ENCODE results near the gene TRIM42. TPM values are rescaled to one million over a fixed set of nuclear protein-coding genes. Genes with fewer than 3 reads are reported as not detected.

The TRIM42 gene
- total and polyA plus RNA-seq, 9 of the 15 experiments (the other 6 are each of a cell fraction or from before 2014, with no cell fraction given), result not detected

GRCh38 chr3:140664111-140664510, 13.8 kb upstream of the TRIM42 start:
- ATAC-seq (no peak), DNase-seq (ENCODE audit: extremely low read depth in 1 of 4, low spot score in 3 of 4) (no peak), FAIRE-seq (no peak)
- no peaks in the 10 kb centered on the region for H3K9me1 ChIP-seq (ENCODE audit: control insufficient read depth, insufficient read depth, low read length)
- H3K9ac ChIP-seq (ENCODE audit: insufficient read depth in 1 of 2, low read depth in 2 of 2, low read length in 2 of 2), result no peak overlapping the region
- in situ Hi-C loops (cut with MboI) (no loop called here), intact Hi-C loops (cut with micrococcal nuclease) (no loop called here)
- no TSS peak for BruUV-seq (replicated peaks)
- H3K79me2 ChIP-seq (ENCODE audit: control insufficient read depth, insufficient read depth, low read length), result no peaks in the 10 kb centered on the region
- no peak overlapping the region for H3K4me2 ChIP-seq (ENCODE audit: insufficient read depth, low read length)
- H2AFZ ChIP-seq (ENCODE audit: low read depth, low read length), result no peak overlapping the region
- no peak for TF ChIP-seq SMAD1 (IDR thresholded peaks at IDR 0.05; ENCODE audit: low read depth, low read length, partially characterized antibody)
- no peak for TF ChIP-seq NKRF (IDR thresholded peaks at IDR 0.05; ENCODE audit: borderline replicate concordance)
- TF ChIP-seq NCOA4 (IDR thresholded peaks at IDR 0.05; ENCODE audit: partially characterized antibody), result no peak
- TF ChIP-seq FOXO4 (CRISPR knock-in tag; IDR thresholded peaks at IDR 0.05), result no peak
- no peak overlapping the region for H3K4me3 ChIP-seq
- CTCF ChIA-PET (ENCODE audit: low intra/inter-chr PET ratio), result no interaction called here
- H3K27me3 ChIP-seq (ENCODE audit: control insufficient read depth in 2 of 2, insufficient read depth in 2 of 2, low read length in 2 of 2), result no peaks in the 10 kb centered on the region
- POLR2A ChIA-PET, result interaction anchor here (0.6 kb wide), 1 partner anchor 68 kb away, joined by 3 read pairs; no protein-coding TSS in a partner anchor
- no peaks in the 10 kb centered on the region for H3K4me1 ChIP-seq (replicated peaks in 1 of 2; ENCODE audit: control insufficient read depth in 2 of 2, insufficient read depth in 2 of 2, low read length in 2 of 2)
- H3K27ac ChIP-seq (ENCODE audit: extremely low read depth, low read depth, low read length), result no peak overlapping the region
- no peaks in the 10 kb centered on the region for H4K20me1 ChIP-seq (replicated peaks; ENCODE audit: control insufficient read depth, insufficient read depth, low read length)
- no peaks in the 10 kb centered on the region for H3K36me3 ChIP-seq (ENCODE audit: control insufficient read depth, insufficient read depth, low read length)
- no peaks in the 10 kb centered on the region for H3K9me3 ChIP-seq (replicated peaks; ENCODE audit: control insufficient read depth, insufficient read depth, low read depth, low read length)
- 2% methylated on average over 5 of the region's 5 CpGs for WGBS (ENCODE audit: insufficient coverage, low coverage, missing lambda C conversion rate)

All from K562 (cell line).